Measurements from ENCODE around the gene SERBP1.

Gene SERBP1

GRCh38 chr1:67441739-67442281 lies 11.6 kb upstream of the SERBP1 start:
- no peak for TF ChIP-seq CTCF (IDR thresholded peaks at IDR 0.05)
- H3K9me3 ChIP-seq (ENCODE audit: control insufficient read depth, low read length): no peaks in the 10 kb centered on the region
- no peaks in the 10 kb centered on the region for H3K36me3 ChIP-seq (ENCODE audit: control insufficient read depth, insufficient read depth, low read length)
- H3K4me3 ChIP-seq (ENCODE audit: low read depth, low read length): no peak overlapping the region
- no peak overlapping the region for H3K27ac ChIP-seq
- H3K4me1 ChIP-seq: peaks cover 5% of the 10 kb centered on the region
- H3K27me3 ChIP-seq (ENCODE audit: control insufficient read depth, insufficient read depth, low read length): no peaks in the 10 kb centered on the region
- H2AFZ ChIP-seq: no peak overlapping the region
- no peaks in the 10 kb centered on the region for H3K79me2 ChIP-seq
- no peak overlapping the region for H3K4me2 ChIP-seq (ENCODE audit: low read length)
- H3K9ac ChIP-seq: no peak overlapping the region

- H3K9me3 ChIP-seq (ENCODE audit: control insufficient read depth, low read length): no peaks in the 10 kb centered on the region
- no peaks in the 10 kb centered on the region for H3K4me1 ChIP-seq
- H3K9ac ChIP-seq: no peak overlapping the region
- H3K4me2 ChIP-seq (ENCODE audit: low read length): no peak overlapping the region
- no peaks in the 10 kb centered on the region for H3K36me3 ChIP-seq (ENCODE audit: control insufficient read depth, insufficient read depth, low read length)
- no peak overlapping the region for H3K4me3 ChIP-seq (ENCODE audit: low read depth, low read length)
- TF ChIP-seq CTCF (IDR thresholded peaks at IDR 0.05): no peak
- H3K27me3 ChIP-seq (ENCODE audit: control insufficient read depth, insufficient read depth, low read length): no peaks in the 10 kb centered on the region
- peak overlapping the region; percentile 3 for H2AFZ ChIP-seq
- H3K79me2 ChIP-seq: no peaks in the 10 kb centered on the region
- H3K27ac ChIP-seq: no peak overlapping the region
Observed at GRCh38 chr1:67441183-67441582, 11.0 kb upstream of the SERBP1 start.

- no peak overlapping the region for H3K4me3 ChIP-seq (ENCODE audit: low read depth, low read length)
- no peak overlapping the region for H3K9ac ChIP-seq
- no peak overlapping the region for H3K27ac ChIP-seq
Observed at GRCh38 chr1:67440339-67440738, 10.1 kb upstream of the SERBP1 start.

GRCh38 chr1:67439277-67440029 lies 9.3 kb upstream of the SERBP1 start:
- Histone ChIP-seq H3K27me3 (ENCODE audit: control insufficient read depth, insufficient read depth, low read length) (no peaks in the 10 kb centered on the region), H3K9me3 (ENCODE audit: control insufficient read depth, low read length) (no peaks in the 10 kb centered on the region), H3K4me3 (ENCODE audit: low read depth, low read length) (no peak overlapping the region), H2AFZ (no peak overlapping the region), H3K9ac (no peak overlapping the region), H3K4me2 (ENCODE audit: low read length) (no peak overlapping the region), H3K4me1 (no peaks in the 10 kb centered on the region), H3K79me2 (no peaks in the 10 kb centered on the region), H3K27ac (no peak overlapping the region), H3K36me3 (ENCODE audit: control insufficient read depth, insufficient read depth, low read length) (no peaks in the 10 kb centered on the region)
- TF ChIP-seq CTCF (IDR thresholded peaks at IDR 0.05): no peak

More at GRCh38 chr1:67440339-67440738, 10.1 kb upstream of the SERBP1 start:
- H3K36me3 ChIP-seq (ENCODE audit: control insufficient read depth, insufficient read depth, low read length): no peaks in the 10 kb centered on the region
- H3K4me1 ChIP-seq: no peaks in the 10 kb centered on the region
- no peak overlapping the region for H2AFZ ChIP-seq
- H3K9me3 ChIP-seq (ENCODE audit: control insufficient read depth, low read length): no peaks in the 10 kb centered on the region
- H3K4me2 ChIP-seq (ENCODE audit: low read length): no peak overlapping the region
- TF ChIP-seq CTCF (IDR thresholded peaks at IDR 0.05): no peak
- no peaks in the 10 kb centered on the region for H3K27me3 ChIP-seq (ENCODE audit: control insufficient read depth, insufficient read depth, low read length)
- no peaks in the 10 kb centered on the region for H3K79me2 ChIP-seq

- Histone ChIP-seq H3K4me3 (ENCODE audit: low read depth, low read length) (no peak overlapping the region), H3K4me1 (peaks cover 3% of the 10 kb centered on the region), H3K27ac (no peak overlapping the region), H3K36me3 (ENCODE audit: control insufficient read depth, insufficient read depth, low read length) (no peaks in the 10 kb centered on the region), H2AFZ (peak overlapping the region; percentile 33), H3K79me2 (no peaks in the 10 kb centered on the region), H3K9ac (no peak overlapping the region), H3K27me3 (ENCODE audit: control insufficient read depth, insufficient read depth, low read length) (no peaks in the 10 kb centered on the region), H3K9me3 (ENCODE audit: control insufficient read depth, low read length) (no peaks in the 10 kb centered on the region), H3K4me2 (ENCODE audit: low read length) (peak overlapping the region; percentile 10)
- TF ChIP-seq CTCF (IDR thresholded peaks at IDR 0.05): no peak
Observed at GRCh38 chr1:67437961-67438360, 7.8 kb upstream of the SERBP1 start.
